Cardiac muscle cell (in vitro differentiated cells and primary cell): ENCODE measurements around the gene GNAT3. TPM values are rescaled to one million over a fixed set of nuclear protein-coding genes. Genes with fewer than 3 reads are reported as not detected.

ENCODE experiments used
- DNase-seq, 2 donors: peaks; one replicate each; pipeline versions ENCODE4 v3.0.0 to v3.0.0-alpha.2; 2010 to 2017; ENCODE audit warnings: low read depth in 1 of 2, low spot score in 1 of 2
- H3K27ac ChIP-seq: fragments of 200-600 bp; sonication (generic); 2 replicates; pipeline ENCODE4 v1.5.1; 2016
- H3K27me3 ChIP-seq: fragments of 200-600 bp; sonication (generic); 2 replicates; pipeline ENCODE4 v1.6.0; 2016; ENCODE audit warnings: control low read depth
- H3K36me3 ChIP-seq: fragments of 200-600 bp; sonication (generic); 2 replicates; pipeline ENCODE4 v1.5.1; 2016; ENCODE audit warnings: control low read depth
- H3K4me1 ChIP-seq: fragments of 200-600 bp; sonication (generic); 2 replicates; pipeline ENCODE4 v1.8.1; 2017; ENCODE audit warnings: low read depth, mild to moderate bottlenecking, mixed run types
- H3K4me3 ChIP-seq: fragments of 200-600 bp; sonication (generic); 2 replicates; pipeline ENCODE4 v1.5.1; 2016; ENCODE audit warnings: mild to moderate bottlenecking
- H3K9me3 ChIP-seq: fragments of 200-600 bp; sonication (generic); 2 replicates; pipeline ENCODE4 v1.5.1; 2017; ENCODE audit warnings: low read depth, mild to moderate bottlenecking, control low read depth
- polyA plus RNA-seq: library from polyadenylated mRNA; unstranded; fragments of >200 nt; fragmentation: Nextera tagmentation; extraction: Ambion mirVana; gene quantifications from 2 replicates; pipeline ENCODE4 v1.2.1, GENCODE V29; 2016
- total RNA-seq: library from RNA; depleted of rRNA; stranded (reverse); fragments of >200 nt; gene quantifications from 2 replicates; pipeline ENCODE4 v1.2.3, GENCODE V29; 2016
- TF ChIP-seq, protein P1 (sequence below): IDR thresholded peaks from 2 replicates; pipeline ENCODE4 v1.5.1; 2012; ENCODE audit warnings: low read depth, mild to moderate bottlenecking, low read length

The GNAT3 gene
- total RNA-seq = not detected in 2 replicates
- polyA plus RNA-seq = not detected in 2 replicates

DNA sequence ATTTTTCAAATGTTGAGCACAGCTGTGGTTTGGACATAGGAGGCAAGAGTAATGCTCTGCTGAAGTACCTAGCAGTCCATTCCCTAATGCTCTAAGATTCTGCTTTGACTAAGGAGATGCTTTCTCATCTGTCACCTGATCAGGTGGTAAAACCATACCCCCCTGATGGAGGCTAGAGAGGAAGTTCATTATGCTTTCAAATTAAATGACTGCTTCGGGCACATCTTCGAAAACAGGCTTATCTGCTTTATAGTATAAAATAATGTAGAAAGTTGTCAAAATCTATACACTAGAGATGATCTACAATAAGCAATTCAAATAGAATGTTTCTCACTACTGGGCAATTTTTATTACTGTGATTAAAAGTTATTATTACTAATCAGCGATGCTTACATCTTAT is at the start of gene GNAT3:
GNAT3 (minus strand) TSS at position 101 of the 400 bp plus-strand sequence. CDS start 138 bp downstream, outside the sequence.
- no peak for DNase-seq
- TF ChIP-seq, protein P1, sequence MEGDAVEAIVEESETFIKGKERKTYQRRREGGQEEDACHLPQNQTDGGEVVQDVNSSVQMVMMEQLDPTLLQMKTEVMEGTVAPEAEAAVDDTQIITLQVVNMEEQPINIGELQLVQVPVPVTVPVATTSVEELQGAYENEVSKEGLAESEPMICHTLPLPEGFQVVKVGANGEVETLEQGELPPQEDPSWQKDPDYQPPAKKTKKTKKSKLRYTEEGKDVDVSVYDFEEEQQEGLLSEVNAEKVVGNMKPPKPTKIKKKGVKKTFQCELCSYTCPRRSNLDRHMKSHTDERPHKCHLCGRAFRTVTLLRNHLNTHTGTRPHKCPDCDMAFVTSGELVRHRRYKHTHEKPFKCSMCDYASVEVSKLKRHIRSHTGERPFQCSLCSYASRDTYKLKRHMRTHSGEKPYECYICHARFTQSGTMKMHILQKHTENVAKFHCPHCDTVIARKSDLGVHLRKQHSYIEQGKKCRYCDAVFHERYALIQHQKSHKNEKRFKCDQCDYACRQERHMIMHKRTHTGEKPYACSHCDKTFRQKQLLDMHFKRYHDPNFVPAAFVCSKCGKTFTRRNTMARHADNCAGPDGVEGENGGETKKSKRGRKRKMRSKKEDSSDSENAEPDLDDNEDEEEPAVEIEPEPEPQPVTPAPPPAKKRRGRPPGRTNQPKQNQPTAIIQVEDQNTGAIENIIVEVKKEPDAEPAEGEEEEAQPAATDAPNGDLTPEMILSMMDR = no peak
- H3K9me3 ChIP-seq = no peaks in the 10 kb centered on the region
- H3K27ac ChIP-seq = no peak within 1 kb of the TSS
- H3K4me3 ChIP-seq = no peak within 1 kb of the TSS
- H3K36me3 ChIP-seq = no peaks in the 10 kb centered on the region
- no peaks in the 10 kb centered on the region for H3K27me3 ChIP-seq
- H3K4me1 ChIP-seq = peaks cover 23% of the 10 kb centered on the region

DNA sequence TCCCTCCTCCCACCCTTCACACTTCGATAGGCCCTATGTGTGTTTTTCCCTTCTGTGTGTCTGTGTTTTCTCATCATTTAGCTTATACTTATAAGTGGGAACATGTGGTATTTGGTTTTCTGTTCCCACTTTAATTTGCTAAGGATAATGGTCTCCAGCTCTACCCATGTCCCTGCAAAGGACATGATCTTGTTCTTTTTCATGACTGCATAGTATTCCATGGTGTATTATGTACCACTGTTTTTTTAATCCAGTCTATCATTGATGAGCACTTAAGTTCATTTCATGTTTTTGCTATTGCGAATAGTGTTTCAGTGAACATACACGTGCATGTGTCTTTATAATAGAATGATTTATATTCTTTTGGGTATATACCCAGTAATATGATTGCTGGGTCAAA is 46.3 kb upstream of the GNAT3 start:
- no peaks in the 10 kb centered on the region for H3K4me1 ChIP-seq
- no peak overlapping the region for H3K27ac ChIP-seq
- H3K4me3 ChIP-seq = no peak overlapping the region
- no peak for DNase-seq
- TF ChIP-seq, protein P1 = no peak
- no peaks in the 10 kb centered on the region for H3K36me3 ChIP-seq
- H3K27me3 ChIP-seq = no peaks in the 10 kb centered on the region
- no peaks in the 10 kb centered on the region for H3K9me3 ChIP-seq

DNA sequence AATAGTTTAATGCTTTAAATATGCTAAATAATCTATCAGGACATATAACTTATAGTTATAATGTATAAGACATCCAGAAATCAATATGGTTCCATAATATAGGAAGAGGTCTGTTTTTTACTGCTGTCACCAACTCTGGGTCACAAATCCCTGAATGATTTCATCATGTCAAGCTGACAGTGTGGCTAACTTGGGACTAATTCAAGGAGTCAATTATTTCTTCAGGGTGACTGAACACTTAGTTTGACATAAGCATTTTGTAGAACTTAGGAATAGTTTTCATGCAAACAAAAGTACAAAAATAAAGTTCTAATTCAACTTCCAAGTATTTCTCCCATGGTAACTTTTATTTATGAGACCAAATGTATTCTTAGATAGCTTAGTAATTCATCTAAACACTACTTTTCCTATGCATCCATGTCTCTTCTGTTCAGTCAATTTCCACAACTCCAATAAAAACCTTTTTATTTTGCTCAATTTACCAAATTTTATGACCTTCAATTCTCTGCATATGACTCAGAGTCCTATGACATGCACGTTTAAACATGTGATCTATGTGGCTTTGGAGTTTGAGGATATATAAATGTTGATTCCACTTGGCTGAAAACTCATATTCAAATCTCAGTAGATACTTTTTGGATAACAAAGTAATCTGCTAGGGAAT is 40.3 kb upstream of the GNAT3 start:
- H3K27ac ChIP-seq = no peak overlapping the region
- DNase-seq = no peak
- no peaks in the 10 kb centered on the region for H3K27me3 ChIP-seq
- H3K4me1 ChIP-seq = no peaks in the 10 kb centered on the region
- no peaks in the 10 kb centered on the region for H3K36me3 ChIP-seq
- no peak overlapping the region for H3K4me3 ChIP-seq
- TF ChIP-seq, protein P1 = no peak
- H3K9me3 ChIP-seq = no peaks in the 10 kb centered on the region

DNA sequence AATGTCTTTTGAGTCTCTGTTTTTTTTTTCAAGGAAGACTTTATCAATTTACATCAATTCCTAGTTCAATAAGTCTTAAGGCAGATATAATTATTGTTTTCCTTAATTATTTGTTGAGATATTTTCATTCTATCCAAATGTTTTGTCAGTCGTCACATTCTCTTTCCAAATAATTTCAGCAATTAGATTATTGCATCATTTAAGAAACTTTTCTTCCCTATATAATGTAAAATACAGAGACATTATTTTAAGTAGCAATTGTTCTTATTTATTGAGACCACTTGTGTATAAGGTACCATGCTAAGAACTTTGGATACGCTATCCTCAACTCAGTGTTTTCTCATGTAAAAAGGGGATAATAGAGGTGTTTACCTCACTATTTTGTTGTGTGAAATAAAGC is 38.1 kb upstream of the GNAT3 start:
- Histone ChIP-seq H3K4me1 (no peaks in the 10 kb centered on the region), H3K27ac (no peak overlapping the region), H3K27me3 (no peaks in the 10 kb centered on the region), H3K9me3 (no peaks in the 10 kb centered on the region), H3K4me3 (no peak overlapping the region), H3K36me3 (no peaks in the 10 kb centered on the region)
- TF ChIP-seq, protein P1 = no peak
- no peak for DNase-seq

DNA sequence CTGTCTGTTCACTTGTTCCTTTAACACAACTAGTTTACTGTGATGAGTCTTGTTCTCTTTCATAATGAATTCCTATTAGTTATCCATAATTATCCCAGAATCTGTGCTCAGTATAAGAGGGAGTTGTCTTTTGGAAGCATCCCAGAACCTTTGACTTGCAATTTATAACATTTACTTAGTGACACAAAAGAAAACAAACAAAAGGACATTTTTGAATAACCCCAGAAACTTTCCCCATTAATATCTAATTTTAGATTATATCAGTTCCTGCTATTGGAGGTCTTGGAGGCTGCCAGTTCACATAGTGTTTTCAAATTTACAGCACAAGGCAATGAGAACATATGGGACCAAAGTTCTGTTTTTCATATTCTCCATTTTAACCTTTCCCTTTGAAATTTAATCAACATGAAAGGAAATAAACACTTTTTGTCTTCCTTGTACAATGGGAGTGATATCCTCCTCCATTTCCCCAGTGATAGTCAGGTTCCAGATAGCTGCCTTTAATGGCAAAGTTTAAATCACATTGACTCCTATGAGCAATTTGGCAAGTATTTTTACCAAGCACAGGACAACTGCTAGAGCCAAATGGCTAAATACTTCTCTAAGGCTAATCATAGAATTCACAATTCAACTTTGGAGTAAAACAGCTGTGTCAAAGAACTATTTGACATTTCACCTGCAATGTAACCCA is 37.1 kb upstream of the GNAT3 start:
- H3K36me3 ChIP-seq = no peaks in the 10 kb centered on the region
- no peaks in the 10 kb centered on the region for H3K27me3 ChIP-seq
- H3K9me3 ChIP-seq = no peaks in the 10 kb centered on the region
- H3K4me1 ChIP-seq = no peaks in the 10 kb centered on the region
- no peak overlapping the region for H3K27ac ChIP-seq
- no peak overlapping the region for H3K4me3 ChIP-seq
- peak in 1 of 2 donors; percentile 22 for DNase-seq
- TF ChIP-seq, protein P1 = no peak
